GM21576 (cell line): ENCODE data around the gene TMEM258.

Experiments
- ATAC-seq: cut with Tn5 transposase; IDR thresholded peaks from one replicate; pipeline ENCODE4 v1.9.1; 2021; ENCODE audit warnings: mild to moderate bottlenecking, moderate library complexity; ENCODE audit not compliant: unreplicated experiment

Gene TMEM258

GRCh38 chr11:61792310-61793082, at the start of gene TMEM258, which contains the start of gene FEN1:
Gene TMEM258, minus strand, starts transcription at chr11:61792599. Its CDS starts 41 bp downstream, at chr11:61792558.
Gene FEN1, plus strand, starts transcription at chr11:61792911. Its CDS starts 2,451 bp downstream, at chr11:61795362.
- ATAC-seq = peak; percentile 81

- no peak for ATAC-seq
Measured at GRCh38 chr11:61841636-61842527, 49.5 kb upstream of the TMEM258 start.

- no peak for ATAC-seq
Measured at GRCh38 chr11:61840371-61840770, 48.0 kb upstream of the TMEM258 start.

GRCh38 chr11:61839742-61840141, 47.3 kb upstream of the TMEM258 start:
- ATAC-seq = no peak

- ATAC-seq = no peak
Measured at GRCh38 chr11:61838921-61839320, 46.5 kb upstream of the TMEM258 start.

- ATAC-seq = no peak
Measured at GRCh38 chr11:61838501-61838900, 46.1 kb upstream of the TMEM258 start.

- ATAC-seq = no peak
Measured at GRCh38 chr11:61837411-61838005, 45.1 kb upstream of the TMEM258 start.

GRCh38 chr11:61836193-61836592, 43.8 kb upstream of the TMEM258 start:
- ATAC-seq = no peak

GRCh38 chr11:61834278-61835048, 42.1 kb upstream of the TMEM258 start:
- ATAC-seq = peak; percentile 85

- no peak for ATAC-seq
Measured at GRCh38 chr11:61833926-61834277, 41.5 kb upstream of the TMEM258 start.

GRCh38 chr11:61833471-61833870, 41.1 kb upstream of the TMEM258 start:
- no peak for ATAC-seq

GRCh38 chr11:61832754-61833153, 40.4 kb upstream of the TMEM258 start:
- no peak for ATAC-seq

GRCh38 chr11:61832207-61832606, 39.8 kb upstream of the TMEM258 start:
- no peak for ATAC-seq

GRCh38 chr11:61830237-61831105, 38.1 kb upstream of the TMEM258 start:
- no peak for ATAC-seq

GRCh38 chr11:61829806-61830205, 37.4 kb upstream of the TMEM258 start:
- ATAC-seq = no peak

- ATAC-seq = no peak
Measured at GRCh38 chr11:61828629-61829407, 36.4 kb upstream of the TMEM258 start.

GRCh38 chr11:61828379-61828628, 35.9 kb upstream of the TMEM258 start:
- peak; percentile 0 for ATAC-seq

GRCh38 chr11:61827571-61828378, 35.4 kb upstream of the TMEM258 start, which contains the start of gene FADS2:
Gene FADS2, plus strand, starts transcription at chr11:61828300. Its CDS starts 91 bp downstream, at chr11:61828391.
- peak; percentile 75 for ATAC-seq
